ENCODE measurements around the gene RGS9.
A peak's percentile ranks its signal among the peaks of the same experiment; 100 is the strongest.

The RGS9 gene

DNA sequence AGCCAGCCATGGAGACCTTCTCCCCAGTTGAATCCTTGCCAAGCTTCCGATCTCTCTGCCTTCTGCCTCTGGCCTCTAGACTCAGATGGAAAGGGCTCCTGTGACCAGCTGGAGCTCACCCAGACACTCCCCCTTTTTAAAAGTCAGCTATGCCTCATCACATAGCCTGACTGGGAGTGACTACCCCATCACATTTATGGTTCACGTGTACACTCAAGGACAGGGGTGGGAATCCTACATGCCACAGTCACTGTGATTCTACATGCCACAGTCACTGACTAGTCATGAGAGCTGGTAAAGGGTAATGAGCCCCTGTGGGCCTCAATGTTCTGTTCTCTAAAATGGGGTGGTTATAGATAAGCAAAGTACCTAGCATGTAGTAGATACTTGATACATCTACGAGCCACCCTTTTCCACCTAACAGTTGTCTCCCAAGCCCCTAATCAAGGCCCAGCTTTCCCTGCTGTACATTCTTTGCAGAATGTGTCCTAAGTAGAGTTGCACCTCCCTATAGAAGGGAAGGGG lies 85.1 kb downstream of the RGS9 start:
- no peak for DNase-seq

DNA sequence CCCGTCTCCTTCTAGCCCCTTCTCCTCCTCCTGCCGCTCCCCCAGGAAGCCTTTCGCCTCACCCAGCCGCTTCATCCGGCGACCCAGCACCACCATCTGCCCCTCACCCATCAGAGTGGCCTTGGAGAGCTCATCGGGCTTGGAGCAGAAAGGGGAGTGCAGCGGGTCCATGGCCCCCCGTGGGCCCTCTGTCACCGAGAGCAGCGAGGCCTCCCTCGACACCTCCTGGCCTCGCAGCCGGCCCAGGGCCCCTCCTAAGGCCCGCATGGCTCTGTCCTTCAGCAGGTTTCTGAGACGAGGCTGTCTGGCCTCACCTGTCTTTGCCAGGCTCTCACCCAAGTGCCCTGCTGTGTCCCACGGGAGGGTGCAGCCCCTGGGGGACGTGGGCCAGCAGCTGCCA lies 87.9 kb downstream of the RGS9 start:
- no peak for DNase-seq

DNA sequence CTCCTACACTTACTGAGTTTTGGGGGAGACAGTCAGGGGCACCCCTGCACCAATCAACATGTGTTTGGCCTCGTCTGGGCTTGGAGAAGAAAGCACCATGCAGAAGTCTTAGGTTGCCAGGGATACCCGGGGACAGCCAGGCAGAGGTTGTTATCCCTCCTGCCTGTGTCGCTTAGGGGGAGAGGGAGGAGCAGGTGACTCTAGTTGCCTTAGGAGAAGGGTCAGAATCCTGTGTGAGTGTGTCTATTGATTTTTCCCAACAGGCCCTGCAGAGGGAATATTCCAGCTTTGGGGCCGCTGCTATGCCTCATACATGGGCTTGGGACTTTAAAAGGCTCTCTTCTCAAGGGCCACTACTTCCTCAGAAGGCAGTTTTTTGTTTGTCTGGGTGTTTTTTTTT lies 89.1 kb downstream of the RGS9 start:
- no peak for DNase-seq

DNA sequence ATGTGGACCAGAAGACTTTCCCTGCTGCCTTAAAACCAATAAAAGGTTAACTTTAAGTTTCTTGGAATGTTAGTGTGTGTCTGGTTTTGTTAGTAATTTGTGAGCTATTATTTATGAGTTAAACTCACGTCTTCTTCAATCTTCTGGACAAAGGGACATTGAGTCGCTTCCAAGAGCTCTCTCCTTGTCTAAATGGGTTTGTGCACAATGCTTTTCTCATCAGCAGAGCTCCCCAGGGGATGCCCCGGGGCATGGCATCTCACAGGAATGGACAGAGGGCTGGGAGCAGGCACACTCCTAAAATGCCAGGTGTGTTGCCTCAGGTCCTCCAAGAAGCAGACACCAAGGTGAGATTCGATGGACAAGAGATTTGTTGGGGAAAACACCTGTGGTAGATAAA lies 90.5 kb downstream of the RGS9 start:
- no peak for DNase-seq

DNA sequence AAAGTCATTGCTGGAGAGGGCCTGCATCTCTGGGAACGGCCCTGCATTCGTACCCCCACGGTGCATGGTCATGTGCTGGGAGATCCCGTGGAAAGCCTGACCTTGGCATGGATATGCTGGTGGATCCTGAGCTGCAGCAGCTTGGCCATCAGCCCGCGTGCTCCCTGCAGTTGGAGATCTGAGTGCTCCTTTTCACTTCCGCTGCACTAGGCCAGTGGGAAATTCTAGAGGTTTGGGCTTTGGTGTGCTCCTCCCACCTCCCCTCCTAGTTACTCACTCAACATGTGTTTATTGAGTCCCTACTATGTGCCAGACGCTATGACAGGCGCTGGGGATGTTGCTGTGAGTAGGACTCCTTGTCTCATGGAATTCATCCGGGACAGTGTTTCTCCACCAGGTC lies 91.1 kb downstream of the RGS9 start:
- no peak for DNase-seq

DNA sequence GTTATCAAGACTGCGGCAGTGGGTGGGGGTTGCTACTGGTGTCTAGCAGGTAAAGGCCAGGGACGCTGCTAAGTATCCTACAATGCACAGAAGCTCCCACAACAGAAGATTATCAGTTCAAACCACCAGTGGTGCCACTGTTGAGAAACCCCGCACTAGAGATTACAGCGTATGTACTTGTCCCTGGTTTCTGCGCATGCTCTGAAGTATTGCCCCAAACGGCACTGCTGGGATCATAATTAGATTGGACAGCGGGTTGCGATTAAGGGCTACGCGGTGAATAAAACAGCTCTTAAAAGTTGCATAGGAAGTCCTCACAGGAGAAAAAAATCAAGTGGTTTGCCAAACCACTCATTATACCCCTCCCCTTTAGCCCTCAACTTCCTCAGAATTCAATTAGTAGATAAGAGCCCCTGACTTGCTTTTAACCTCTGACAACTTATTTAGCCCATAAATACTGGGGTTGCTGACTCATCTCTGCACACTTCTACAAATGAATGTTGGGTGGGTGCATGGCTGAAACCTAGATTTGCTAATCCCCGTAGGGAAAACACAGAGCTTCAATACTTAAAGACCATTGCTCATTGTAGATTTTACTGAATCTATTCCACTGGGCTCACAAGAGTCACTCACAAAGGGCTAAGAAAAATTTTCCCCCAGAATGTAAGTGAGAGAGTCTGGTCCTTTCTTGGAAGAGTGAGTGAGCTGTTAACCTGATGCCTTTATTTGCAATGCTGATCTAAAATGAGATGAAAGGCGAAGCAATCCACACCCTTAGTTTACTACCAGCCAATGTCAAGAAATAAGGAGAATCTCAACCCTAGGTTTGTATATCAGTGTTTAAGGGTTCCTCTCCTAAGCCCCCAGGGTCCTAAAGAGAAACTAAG lies 91.8 kb downstream of the RGS9 start:
- peak; percentile 76 for DNase-seq

DNA sequence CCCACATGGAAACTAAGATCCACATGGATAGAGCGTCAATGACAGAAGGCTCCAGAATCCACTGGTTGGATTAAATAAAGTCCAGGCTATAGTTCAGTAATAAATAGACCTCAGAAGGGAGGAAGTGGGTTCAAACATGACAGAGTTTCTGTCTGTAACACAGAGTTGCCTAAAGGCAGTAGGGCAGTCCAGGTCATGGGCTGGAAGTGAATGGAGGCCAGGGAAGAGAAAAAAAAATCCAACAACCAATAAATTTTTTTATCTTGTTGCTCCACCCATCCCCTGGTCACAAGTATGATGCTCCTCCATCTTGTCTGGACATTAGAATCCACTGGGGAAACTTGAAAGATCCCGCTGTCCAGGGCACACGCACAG lies 92.4 kb downstream of the RGS9 start:
- DNase-seq = no peak

DNA sequence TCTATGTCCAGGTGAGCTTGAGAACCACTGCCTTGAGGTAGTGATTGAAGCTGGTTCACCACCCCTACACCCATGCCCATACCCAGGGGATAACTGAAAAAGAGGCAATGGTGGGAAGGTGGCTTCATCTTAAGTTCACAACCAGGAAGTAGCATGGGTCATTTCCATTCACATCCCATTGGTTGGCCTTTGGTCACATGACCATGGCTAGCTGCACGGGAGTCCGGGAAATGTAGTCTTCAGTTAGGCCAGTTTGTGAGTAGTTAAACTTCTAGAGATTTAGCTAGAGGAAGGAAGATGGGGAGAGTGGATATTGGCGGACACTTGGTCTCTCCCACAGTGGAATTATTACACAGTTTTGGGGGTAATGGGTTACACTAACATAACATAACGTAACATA lies 92.9 kb downstream of the RGS9 start:
- no peak for DNase-seq

DNA sequence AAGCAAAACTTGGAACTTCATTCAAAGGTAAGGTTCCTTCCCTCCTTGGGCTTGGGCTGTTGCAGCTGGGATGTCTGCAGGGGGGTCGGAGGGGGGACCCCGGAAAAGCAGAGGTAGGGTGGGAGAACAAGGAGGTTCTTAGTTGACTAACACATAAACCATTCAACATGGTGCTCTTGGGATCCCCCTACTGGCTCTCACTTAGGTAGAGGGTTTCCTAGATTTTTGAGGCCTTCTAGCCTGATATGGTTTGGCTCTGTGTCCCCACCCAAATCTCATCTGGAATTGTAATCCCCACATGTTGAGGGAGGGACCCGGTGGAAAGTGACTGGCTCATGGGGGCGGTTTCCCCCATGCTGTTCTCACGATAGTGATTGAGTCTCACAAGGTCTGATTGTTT lies 93.9 kb downstream of the RGS9 start:
- no peak for DNase-seq

DNA sequence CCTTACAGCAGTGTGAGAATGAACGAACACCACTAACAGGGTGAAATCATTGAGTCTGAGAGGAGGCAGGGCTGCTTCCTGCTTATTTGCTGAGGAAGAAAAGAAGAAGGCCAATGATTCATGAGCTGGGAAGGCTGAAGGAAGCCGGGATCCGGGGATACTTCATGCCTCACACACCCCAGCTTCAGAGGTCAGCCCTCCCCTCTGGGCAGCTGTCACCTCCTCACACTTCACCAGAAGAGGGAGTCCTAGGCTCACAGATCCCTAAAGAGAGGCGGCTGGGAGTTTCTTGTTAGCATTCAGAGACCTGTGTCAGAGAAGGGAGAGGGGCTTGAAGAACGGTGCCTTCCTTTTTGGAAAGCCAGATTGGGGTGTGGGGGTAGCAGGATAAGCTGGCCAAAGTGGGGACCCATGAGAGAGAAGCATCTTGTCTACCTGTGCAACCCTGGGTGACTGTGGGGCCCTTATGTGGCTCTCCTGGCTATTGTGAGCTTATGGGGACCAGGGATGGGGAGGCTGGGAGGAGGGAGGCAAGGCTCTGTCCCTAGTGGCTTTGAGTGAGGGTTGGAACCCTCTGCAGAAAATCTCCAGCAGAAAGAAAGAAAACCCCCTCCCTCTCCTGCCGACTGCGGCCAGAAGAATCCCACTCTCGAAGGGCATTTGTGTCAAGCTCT lies 94.6 kb downstream of the RGS9 start:
- peak; percentile 54 for DNase-seq

DNA sequence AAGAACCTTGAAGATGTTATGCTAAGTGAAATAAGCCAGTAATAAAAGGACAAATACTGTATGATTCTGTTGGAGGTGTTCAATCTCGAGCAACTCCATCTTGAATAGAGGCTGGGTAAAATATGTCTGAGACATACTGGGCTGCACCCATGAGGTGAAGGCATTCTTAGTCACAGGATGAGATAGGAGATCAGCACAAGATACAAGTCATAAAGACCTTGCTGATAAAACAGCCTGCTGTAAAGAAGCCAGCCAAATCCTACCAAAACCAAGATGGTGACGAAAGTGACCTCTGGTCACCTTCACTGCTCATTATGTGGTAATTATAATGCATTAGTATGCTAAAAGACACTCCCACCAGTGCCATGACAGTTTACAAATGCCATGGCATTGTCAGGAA lies 98.1 kb downstream of the RGS9 start:
- no peak for DNase-seq

DNA sequence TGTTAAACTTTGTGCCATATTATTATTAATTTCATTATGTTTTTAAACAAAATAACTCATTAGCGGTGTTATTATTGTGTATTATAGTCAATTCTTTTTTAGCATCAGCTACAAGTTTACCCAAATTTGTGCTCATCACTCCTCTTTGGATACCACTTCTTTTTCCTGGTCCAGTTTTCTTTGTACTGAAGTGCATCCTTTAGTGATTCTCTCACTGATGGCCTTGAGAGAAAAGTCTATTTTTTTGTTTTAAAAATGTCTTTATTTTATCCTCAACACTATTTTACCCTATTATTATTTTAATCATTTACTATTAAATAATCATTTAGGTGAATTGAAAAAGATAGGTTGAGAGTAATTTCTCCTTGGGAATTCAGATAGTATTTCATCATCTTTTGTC lies 99.2 kb downstream of the RGS9 start:
- no peak for DNase-seq

DNA sequence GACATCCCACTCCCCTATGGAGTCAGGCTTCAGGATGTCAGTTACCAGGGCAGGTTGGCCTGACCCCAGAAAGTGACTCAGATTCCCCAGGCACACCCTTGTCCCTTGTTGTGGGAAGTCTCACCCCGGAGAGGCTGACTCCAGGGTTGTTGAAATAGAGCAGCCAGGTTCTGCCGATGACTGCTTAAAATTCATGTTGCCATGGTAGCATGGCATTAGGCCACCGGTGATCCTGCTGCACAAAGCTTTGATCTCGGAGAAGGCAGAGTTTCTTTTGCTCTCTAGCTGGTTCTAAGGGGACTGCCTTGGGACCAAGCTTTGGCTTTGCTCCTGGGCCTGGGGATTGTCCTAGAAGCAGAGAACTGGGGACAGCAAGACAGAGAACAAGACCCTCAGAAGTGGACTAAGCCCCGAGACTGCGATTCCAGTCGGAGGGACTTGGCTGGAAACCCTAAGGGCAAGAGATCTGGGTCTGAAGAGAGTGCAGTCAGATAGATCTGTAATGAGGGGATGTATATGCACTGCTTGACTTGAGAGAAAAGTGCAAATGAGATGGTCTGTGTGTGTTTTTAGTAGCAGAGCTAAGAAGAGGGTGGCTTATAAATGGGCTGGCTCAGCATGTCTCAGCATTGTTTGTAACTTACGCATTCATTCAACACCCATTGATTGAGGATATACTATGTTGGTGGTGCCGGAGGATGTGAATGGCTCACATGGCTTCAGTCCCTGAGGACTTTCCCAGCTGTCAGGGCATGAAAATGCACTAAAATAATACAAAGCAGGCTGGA lies 106.9 kb downstream of the RGS9 start:
- DNase-seq = peak; percentile 24

DNA sequence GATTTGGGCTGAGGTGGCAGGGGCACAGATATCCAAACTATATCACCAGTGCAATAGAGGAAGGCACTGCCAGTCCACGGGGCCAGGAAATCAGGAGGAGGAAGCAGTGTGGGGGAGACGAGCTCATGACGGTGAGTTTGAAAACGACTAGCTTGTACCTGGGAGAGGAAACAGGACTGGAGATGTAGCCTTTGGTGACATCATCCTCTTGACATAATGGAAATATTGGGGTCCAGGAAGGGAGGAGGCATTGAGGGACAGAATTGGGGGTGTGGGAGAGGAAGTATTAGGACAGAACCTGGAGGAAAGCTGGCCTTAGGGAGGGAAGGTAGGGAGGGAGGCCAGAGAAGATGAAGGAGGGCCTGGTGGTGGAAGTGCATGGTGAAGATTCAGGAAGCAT lies 109.1 kb downstream of the RGS9 start:
- DNase-seq = no peak

DNA sequence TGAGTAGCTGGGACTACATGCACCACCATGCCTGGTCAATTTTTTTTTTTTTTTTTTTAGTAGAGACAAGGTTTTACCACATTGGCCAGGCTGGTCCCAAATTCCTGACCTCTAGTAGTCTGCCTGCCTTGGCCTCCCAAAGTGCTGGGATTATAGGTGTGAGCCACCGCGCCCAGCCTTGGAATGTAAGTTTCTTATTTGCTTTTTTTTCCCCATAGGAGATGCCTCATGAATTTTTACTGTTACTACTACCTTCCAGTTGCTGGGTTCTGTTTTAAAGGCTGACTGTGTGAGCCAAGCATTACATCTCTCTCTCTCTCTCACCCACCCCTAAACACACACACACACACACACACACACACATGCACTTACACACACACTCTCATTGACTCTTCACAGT lies 112.6 kb downstream of the RGS9 start:
- no peak for DNase-seq

DNA sequence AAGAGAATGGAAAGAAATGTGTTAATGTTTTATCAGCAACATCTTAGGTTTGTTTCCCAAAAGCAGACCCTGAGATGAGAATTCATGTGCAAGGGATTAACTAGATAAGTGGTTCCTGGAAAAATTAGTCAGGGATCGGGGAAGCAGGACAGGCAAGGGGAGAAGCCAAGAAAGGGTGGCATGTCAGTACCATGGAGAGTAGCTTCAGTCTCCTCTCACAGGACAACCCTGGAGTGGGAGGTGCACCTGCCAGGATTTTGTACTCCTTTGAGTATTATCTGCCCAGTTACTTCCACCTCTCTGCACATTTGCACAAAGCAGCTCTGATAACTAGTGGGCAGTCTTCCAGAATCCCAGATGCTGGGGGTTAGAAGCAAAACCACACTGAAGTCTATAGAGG lies 117.0 kb downstream of the RGS9 start:
- no peak for DNase-seq

DNA sequence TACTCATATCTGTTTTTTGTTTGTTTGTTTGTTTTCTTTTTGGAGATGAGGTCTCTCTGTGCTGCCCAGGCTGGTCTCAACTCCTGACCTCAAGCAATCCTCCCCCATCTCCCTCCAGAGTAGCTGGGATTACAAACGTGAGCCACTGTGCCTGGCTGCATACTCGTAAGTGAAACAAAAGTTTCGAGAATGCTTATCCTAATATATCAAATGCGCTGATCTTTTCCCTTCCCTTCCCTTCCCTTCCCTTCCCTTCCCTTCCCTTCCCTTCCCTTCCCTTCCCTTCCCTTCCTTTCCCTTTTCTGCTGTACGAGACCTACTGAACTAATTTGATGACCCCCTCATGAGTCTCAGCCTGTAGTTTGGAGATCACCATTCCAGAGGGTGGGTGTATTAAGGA lies 122.1 kb downstream of the RGS9 start:
- DNase-seq = no peak

DNA sequence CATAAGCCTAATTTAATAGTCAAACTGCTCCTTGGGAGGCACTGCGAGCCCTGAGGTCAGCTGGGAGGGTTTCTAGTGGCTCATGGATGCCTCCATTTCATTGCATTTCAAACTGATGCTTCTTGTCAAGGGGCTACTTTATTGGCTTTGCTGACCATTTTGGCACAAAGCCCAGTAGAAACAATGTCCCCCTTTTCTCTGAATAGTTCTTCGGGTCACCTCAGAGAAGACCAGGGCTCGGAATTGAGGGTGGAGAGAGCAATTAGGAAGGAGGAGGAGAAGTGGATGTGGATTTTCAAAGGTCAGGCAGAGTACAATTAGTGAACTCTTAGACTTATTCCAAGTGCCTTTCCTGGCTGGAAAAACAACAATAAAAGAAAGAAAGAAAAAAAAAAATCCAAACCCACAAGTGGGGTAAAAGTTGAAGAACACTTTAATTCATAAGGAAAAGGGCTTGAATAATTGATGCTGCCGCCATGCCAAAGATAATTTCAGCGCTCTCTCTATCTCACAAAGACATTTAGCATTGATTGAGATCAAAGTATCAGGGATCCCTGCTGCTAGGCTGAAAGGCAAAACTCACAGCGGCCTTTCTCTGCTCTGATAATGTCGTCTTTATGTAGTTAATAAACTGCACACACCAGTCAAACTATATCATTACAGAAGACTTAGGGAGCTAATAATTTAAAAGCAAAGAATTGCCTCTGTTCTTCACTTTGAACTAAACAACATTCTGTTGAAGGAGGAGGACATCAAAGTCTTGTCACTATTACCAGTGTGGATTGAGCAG lies 122.7 kb downstream of the RGS9 start:
- DNase-seq = no peak

DNA sequence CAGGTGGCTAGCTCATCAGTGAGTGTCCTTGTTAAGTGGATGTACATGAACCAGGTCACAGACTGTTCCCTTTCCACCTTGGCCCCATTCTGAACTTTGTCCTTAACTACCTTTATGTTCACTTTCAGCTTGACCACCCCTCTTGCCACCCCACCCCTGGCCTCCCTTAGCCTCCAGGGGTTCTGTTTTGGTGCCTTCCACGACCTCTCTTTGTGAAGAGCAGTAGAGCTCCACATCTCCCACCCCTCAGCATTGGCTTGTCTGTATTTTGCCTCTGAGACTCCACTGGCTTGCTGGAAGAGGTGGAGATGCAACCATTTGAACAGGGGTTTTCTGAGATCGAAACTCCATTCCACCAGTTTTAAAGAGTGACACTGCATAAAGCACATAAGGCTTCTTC lies 123.5 kb downstream of the RGS9 start:
- DNase-seq = no peak

DNA sequence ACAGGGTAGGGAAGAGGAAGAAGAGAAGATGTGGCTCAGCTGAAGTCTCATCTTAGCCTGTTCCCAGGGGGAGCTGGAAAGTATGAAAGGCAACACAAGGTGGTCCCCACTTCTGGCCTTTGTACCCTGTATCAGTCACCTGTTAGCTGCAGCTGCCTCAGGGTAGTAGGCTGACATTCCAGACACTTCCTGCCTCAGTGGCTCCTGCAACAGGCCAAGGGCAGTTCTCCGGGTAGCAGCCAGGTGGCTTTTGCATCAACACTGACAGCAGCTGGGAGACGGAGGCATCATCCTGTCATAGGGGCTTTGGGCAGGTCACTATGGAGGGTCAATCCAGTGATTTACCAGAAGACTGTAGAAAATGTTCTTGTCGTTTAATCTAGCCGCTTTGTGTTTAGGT lies 124.0 kb downstream of the RGS9 start:
- DNase-seq = no peak

DNA sequence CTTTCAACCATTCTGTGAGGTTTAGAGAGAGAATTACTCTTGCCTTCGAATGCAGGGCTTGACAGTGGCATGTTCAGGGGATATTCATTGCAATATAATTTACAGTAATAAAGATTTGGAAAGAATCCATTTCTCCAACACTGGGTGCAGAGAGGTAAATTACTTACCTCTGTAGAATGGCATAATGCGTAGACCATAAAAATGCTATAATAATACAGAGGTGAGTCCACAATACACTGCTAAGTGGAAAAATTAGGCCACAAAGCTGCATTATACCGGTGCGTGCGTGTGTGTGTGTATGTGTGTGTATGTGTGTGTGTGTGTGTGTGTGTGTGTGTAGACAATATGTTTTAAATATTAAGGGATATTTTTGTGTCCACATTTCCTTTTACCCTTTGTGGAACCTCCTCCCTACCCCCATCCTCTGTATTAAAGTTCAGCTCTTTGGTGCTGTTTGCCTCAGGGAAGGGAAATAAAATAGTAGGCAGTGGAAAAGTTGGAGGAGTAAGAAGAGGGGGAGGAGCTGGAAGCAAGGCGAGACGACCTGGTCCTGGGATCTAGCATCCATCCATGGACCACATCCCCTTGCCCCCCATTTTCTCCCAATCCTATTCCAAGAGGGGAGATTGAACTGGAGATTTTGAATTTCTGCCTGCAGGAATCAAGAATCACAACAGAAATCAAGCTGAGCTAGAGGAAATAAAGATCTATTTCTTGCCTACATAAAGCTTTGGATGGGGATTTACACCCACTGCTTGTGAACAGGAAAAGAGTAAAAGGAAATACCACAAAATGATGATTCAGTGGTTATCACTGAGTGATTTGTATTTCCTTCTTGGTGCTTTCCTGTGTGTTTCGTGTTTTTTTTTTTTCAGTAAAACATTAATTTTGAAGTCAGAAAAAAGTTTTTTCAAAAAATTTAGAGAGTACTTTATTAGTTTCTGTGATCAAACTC lies 124.8 kb downstream of the RGS9 start:
- no peak for DNase-seq

DNA sequence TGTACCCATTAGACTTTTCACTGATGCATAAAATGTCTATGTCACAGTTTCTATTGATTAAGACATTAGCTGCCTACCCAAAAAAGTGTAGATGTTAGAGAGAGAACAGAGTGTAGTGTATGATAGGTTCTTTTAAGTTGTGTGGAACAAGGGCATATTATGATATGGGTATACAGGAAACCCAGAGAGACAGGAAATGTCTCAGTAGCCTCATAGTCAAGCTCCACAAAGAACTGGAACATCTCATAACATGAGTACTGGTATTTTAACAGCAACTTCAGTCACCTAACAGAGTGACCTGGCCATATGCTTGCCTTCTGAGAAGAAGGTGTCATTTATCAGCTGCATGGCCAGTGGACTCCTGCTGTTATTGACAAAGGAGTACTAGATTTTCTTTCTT lies 128.1 kb downstream of the RGS9 start:
- DNase-seq = no peak
